Activated effector memory CD4-positive, alpha-beta T cell treated with Interleukin-2 at 50 U/mL for 16 hours (primary cell): ENCODE measurements around the gene RABGAP1L.
"Not testable (repeated sequence)": the region's sequence is repeated elsewhere in the genome, so short reads cannot be mapped to it uniquely, and the experiment has no call there.

Experiments used
- DNase-seq: peaks from one replicate; pipeline ENCODE4 v3.0.0-alpha.2; 2020

The RABGAP1L gene

GRCh38 chr1:174309490-174309889, 150.2 kb downstream of the RABGAP1L start:
- DNase-seq = no peak

- DNase-seq = no peak
Measured at GRCh38 chr1:174314433-174314832, 155.1 kb downstream of the RABGAP1L start.

- DNase-seq = no peak
Measured at GRCh38 chr1:174315239-174315638, 155.9 kb downstream of the RABGAP1L start.

- DNase-seq = not testable (repeated sequence)
Measured at GRCh38 chr1:174320897-174321296, 161.6 kb downstream of the RABGAP1L start.

GRCh38 chr1:174322202-174322862, 163.0 kb downstream of the RABGAP1L start:
- no peak for DNase-seq

GRCh38 chr1:174324493-174324892, 165.2 kb downstream of the RABGAP1L start:
- no peak for DNase-seq

- DNase-seq = no peak
Measured at GRCh38 chr1:174324939-174325338, 165.6 kb downstream of the RABGAP1L start.

GRCh38 chr1:174326278-174326677, 167.0 kb downstream of the RABGAP1L start:
- DNase-seq = no peak

GRCh38 chr1:174333437-174333836, 174.1 kb downstream of the RABGAP1L start:
- DNase-seq = no peak

- no peak for DNase-seq
Measured at GRCh38 chr1:174337000-174337681, 177.8 kb downstream of the RABGAP1L start.

- not testable (repeated sequence) for DNase-seq
Measured at GRCh38 chr1:174340404-174340803, 181.1 kb downstream of the RABGAP1L start.

GRCh38 chr1:174344162-174344561, 184.8 kb downstream of the RABGAP1L start:
- no peak for DNase-seq

- DNase-seq = no peak
Measured at GRCh38 chr1:174352117-174352516, 192.8 kb downstream of the RABGAP1L start.

GRCh38 chr1:174352883-174353608, 193.7 kb downstream of the RABGAP1L start:
- DNase-seq = no peak

- DNase-seq = no peak
Measured at GRCh38 chr1:174358344-174358743, 199.0 kb downstream of the RABGAP1L start.

- no peak for DNase-seq
Measured at GRCh38 chr1:174358786-174359453, 199.6 kb downstream of the RABGAP1L start.

GRCh38 chr1:174359454-174359805, 200.1 kb downstream of the RABGAP1L start:
- no peak for DNase-seq

- DNase-seq = no peak
Measured at GRCh38 chr1:174364996-174365736, 205.8 kb downstream of the RABGAP1L start.

- DNase-seq = no peak
Measured at GRCh38 chr1:174366946-174367345, 207.6 kb downstream of the RABGAP1L start.

GRCh38 chr1:174367892-174368291, 208.6 kb downstream of the RABGAP1L start:
- no peak for DNase-seq

GRCh38 chr1:174376030-174376429, 216.7 kb downstream of the RABGAP1L start:
- no peak for DNase-seq

- no peak for DNase-seq
Measured at GRCh38 chr1:174391716-174392115, 232.4 kb downstream of the RABGAP1L start.

GRCh38 chr1:174393885-174394284, 234.6 kb downstream of the RABGAP1L start:
- no peak for DNase-seq
